Activated CD8-positive, alpha-beta T cell treated with anti-CD3 and anti-CD28 coated beads, Interleukin-2, amount 10 ng/mL, durations not matched to agents 7 days and 5 days (primary cell): Measurements from ENCODE around the gene COBLL1. TPM values are rescaled to one million over a fixed set of nuclear protein-coding genes. Genes with fewer than 3 reads are reported as not detected.
"Not testable (repeated sequence)": the region's sequence is repeated elsewhere in the genome, so short reads cannot be mapped to it uniquely, and the experiment has no call there.

ENCODE experiments used
- ATAC-seq: fragments of 150-1000 bp; cut with Tn5 transposase; one replicate; pipeline ENCODE4 v1.10.0; 2021; ENCODE audit warnings: moderate library complexity
- CTCF ChIA-PET: fragments of 350-600 bp; sonication (Branson Sonifier 250); formaldehyde crosslinking; loops from one replicate; lab custom pipeline; 2021; ENCODE audit warnings: antibody characterized with exemption; lab: Charles Lee
- POLR2A ChIA-PET: fragments of 350-600 bp; sonication (Branson Sonifier 250); formaldehyde crosslinking; loops from one replicate; lab custom pipeline; 2021; ENCODE audit warnings: antibody characterized with exemption; lab: Charles Lee
- DNase-seq: peaks from one replicate; pipeline ENCODE4 v3.0.0-alpha.2; 2020
- H3K27ac Mint-ChIP-seq: one replicate; pipeline ENCODE4 v1.8.0; 2021; ENCODE audit warnings: mild to moderate bottlenecking, mixed read lengths
- H3K27me3 Mint-ChIP-seq: one replicate; pipeline ENCODE4 v1.8.0; 2021; ENCODE audit warnings: low read depth, mixed read lengths
- H3K36me3 Mint-ChIP-seq: one replicate; pipeline ENCODE4 v1.8.0; 2021; ENCODE audit warnings: low read depth, mixed read lengths
- H3K4me1 Mint-ChIP-seq: one replicate; pipeline ENCODE4 v1.8.0; 2021; ENCODE audit warnings: low read depth, mixed read lengths
- H3K4me3 Mint-ChIP-seq: one replicate; pipeline ENCODE4 v1.8.0; 2021; ENCODE audit warnings: mild to moderate bottlenecking, mixed read lengths
- H3K9me3 Mint-ChIP-seq: one replicate; pipeline ENCODE4 v1.8.0; 2022; ENCODE audit warnings: mixed read lengths; ENCODE audit not compliant: insufficient read depth
- total RNA-seq, 2 experiments: library from RNA; stranded (reverse); gene quantifications; one replicate each; pipeline ENCODE4 v1.2.3, GENCODE V29; 2021

COBLL1 gene
- total RNA-seq, 2 experiments from 2014 or later, result not detected

- H3K4me1 Mint-ChIP-seq, DNase-seq, H3K4me3 Mint-ChIP-seq, CTCF ChIA-PET, H3K36me3 Mint-ChIP-seq, H3K9me3 Mint-ChIP-seq, POLR2A ChIA-PET, ATAC-seq, H3K27ac Mint-ChIP-seq, H3K27me3 Mint-ChIP-seq: not testable (repeated sequence)
These were observed 131.3 kb downstream of the COBLL1 start for GRCh38 chr2:164710252-164710836.

GRCh38 chr2:164706522-164706921 is 135.1 kb downstream of the COBLL1 start:
- DNase-seq (no peak), ATAC-seq (no peak)
- ChIA-PET POLR2A (no interaction called here), CTCF (no interaction called here)
- no peak overlapping the region for H3K27ac Mint-ChIP-seq
- H3K9me3 Mint-ChIP-seq, result no peaks in the 10 kb centered on the region
- H3K27me3 Mint-ChIP-seq, result no peaks in the 10 kb centered on the region
- H3K4me1 Mint-ChIP-seq, result no peaks in the 10 kb centered on the region
- H3K36me3 Mint-ChIP-seq, result no peaks in the 10 kb centered on the region
- no peak overlapping the region for H3K4me3 Mint-ChIP-seq

- POLR2A ChIA-PET, result no interaction called here
- H3K4me1 Mint-ChIP-seq, result no peaks in the 10 kb centered on the region
- ATAC-seq, result no peak
- no peak overlapping the region for H3K4me3 Mint-ChIP-seq
- no peaks in the 10 kb centered on the region for H3K27me3 Mint-ChIP-seq
- H3K9me3 Mint-ChIP-seq, result no peaks in the 10 kb centered on the region
- CTCF ChIA-PET, result no interaction called here
- no peaks in the 10 kb centered on the region for H3K36me3 Mint-ChIP-seq
- no peak for DNase-seq
- no peak overlapping the region for H3K27ac Mint-ChIP-seq
These were observed 136.0 kb downstream of the COBLL1 start for GRCh38 chr2:164705412-164706167.

GRCh38 chr2:164703915-164704706 is 137.5 kb downstream of the COBLL1 start:
- no peak overlapping the region for H3K27ac Mint-ChIP-seq
- no peaks in the 10 kb centered on the region for H3K4me1 Mint-ChIP-seq
- H3K9me3 Mint-ChIP-seq, result no peaks in the 10 kb centered on the region
- DNase-seq (no peak), ATAC-seq (no peak)
- H3K27me3 Mint-ChIP-seq, result no peaks in the 10 kb centered on the region
- H3K4me3 Mint-ChIP-seq, result no peak overlapping the region
- no peaks in the 10 kb centered on the region for H3K36me3 Mint-ChIP-seq
- ChIA-PET CTCF (interaction anchor here (1.2 kb wide), 1 partner anchor 12 kb away, joined by 3 read pairs; no protein-coding TSS in a partner anchor), POLR2A (no interaction called here)

GRCh38 chr2:164701565-164701964 is 140.1 kb downstream of the COBLL1 start:
- Mint-ChIP-seq H3K4me3 (no peak overlapping the region), H3K27me3 (no peaks in the 10 kb centered on the region), H3K9me3 (no peaks in the 10 kb centered on the region), H3K36me3 (no peaks in the 10 kb centered on the region), H3K27ac (no peak overlapping the region), H3K4me1 (no peaks in the 10 kb centered on the region)
- CTCF ChIA-PET, result no interaction called here
- no peak for DNase-seq
- POLR2A ChIA-PET, result no interaction called here
- ATAC-seq, result no peak

GRCh38 chr2:164700390-164700789 is 141.2 kb downstream of the COBLL1 start:
- no peak overlapping the region for H3K27ac Mint-ChIP-seq
- DNase-seq (no peak), ATAC-seq (no peak)
- no peaks in the 10 kb centered on the region for H3K27me3 Mint-ChIP-seq
- H3K9me3 Mint-ChIP-seq, result no peaks in the 10 kb centered on the region
- no peaks in the 10 kb centered on the region for H3K4me1 Mint-ChIP-seq
- H3K4me3 Mint-ChIP-seq, result no peak overlapping the region
- POLR2A ChIA-PET, result no interaction called here
- H3K36me3 Mint-ChIP-seq, result no peaks in the 10 kb centered on the region
- CTCF ChIA-PET, result no interaction called here

GRCh38 chr2:164697688-164698461 is 143.7 kb downstream of the COBLL1 start:
- Mint-ChIP-seq H3K36me3 (no peaks in the 10 kb centered on the region), H3K4me1 (no peaks in the 10 kb centered on the region), H3K9me3 (no peaks in the 10 kb centered on the region), H3K4me3 (no peak overlapping the region), H3K27me3 (no peaks in the 10 kb centered on the region), H3K27ac (no peak overlapping the region)
- ChIA-PET CTCF (no interaction called here), POLR2A (no interaction called here)
- ATAC-seq (no peak), DNase-seq (no peak)

GRCh38 chr2:164696634-164697033 is 145.0 kb downstream of the COBLL1 start:
- DNase-seq (no peak), ATAC-seq (no peak)
- no peaks in the 10 kb centered on the region for H3K4me1 Mint-ChIP-seq
- ChIA-PET POLR2A (no interaction called here), CTCF (no interaction called here)
- no peak overlapping the region for H3K4me3 Mint-ChIP-seq
- no peaks in the 10 kb centered on the region for H3K36me3 Mint-ChIP-seq
- H3K9me3 Mint-ChIP-seq, result no peaks in the 10 kb centered on the region
- H3K27ac Mint-ChIP-seq, result no peak overlapping the region
- no peaks in the 10 kb centered on the region for H3K27me3 Mint-ChIP-seq

GRCh38 chr2:164694275-164694695 is 147.3 kb downstream of the COBLL1 start:
- no peaks in the 10 kb centered on the region for H3K36me3 Mint-ChIP-seq
- DNase-seq, result no peak
- no peaks in the 10 kb centered on the region for H3K4me1 Mint-ChIP-seq
- ChIA-PET POLR2A (no interaction called here), CTCF (no interaction called here)
- ATAC-seq, result no peak
- no peaks in the 10 kb centered on the region for H3K9me3 Mint-ChIP-seq
- no peak overlapping the region for H3K4me3 Mint-ChIP-seq
- no peaks in the 10 kb centered on the region for H3K27me3 Mint-ChIP-seq
- H3K27ac Mint-ChIP-seq, result no peak overlapping the region

- no peak for DNase-seq
- H3K27me3 Mint-ChIP-seq, result no peaks in the 10 kb centered on the region
- ChIA-PET CTCF (no interaction called here), POLR2A (no interaction called here)
- H3K4me3 Mint-ChIP-seq, result no peak overlapping the region
- ATAC-seq, result no peak
- no peak overlapping the region for H3K27ac Mint-ChIP-seq
- H3K9me3 Mint-ChIP-seq, result no peaks in the 10 kb centered on the region
- H3K36me3 Mint-ChIP-seq, result no peaks in the 10 kb centered on the region
- H3K4me1 Mint-ChIP-seq, result no peaks in the 10 kb centered on the region
These were observed 147.8 kb downstream of the COBLL1 start for GRCh38 chr2:164693834-164694233.

GRCh38 chr2:164693390-164693789 is 148.2 kb downstream of the COBLL1 start:
- POLR2A ChIA-PET, result no interaction called here
- no peaks in the 10 kb centered on the region for H3K36me3 Mint-ChIP-seq
- H3K4me3 Mint-ChIP-seq, result no peak overlapping the region
- no peak for ATAC-seq
- no peaks in the 10 kb centered on the region for H3K27me3 Mint-ChIP-seq
- no peaks in the 10 kb centered on the region for H3K4me1 Mint-ChIP-seq
- DNase-seq, result no peak
- no peaks in the 10 kb centered on the region for H3K9me3 Mint-ChIP-seq
- CTCF ChIA-PET, result no interaction called here
- H3K27ac Mint-ChIP-seq, result no peak overlapping the region
